ENCODE measurements around the gene FBXO31.
"Not testable (repeated sequence)": the region's sequence is repeated elsewhere in the genome, so short reads cannot be mapped to it uniquely, and the experiment has no call there.

FBXO31 gene

DNA sequence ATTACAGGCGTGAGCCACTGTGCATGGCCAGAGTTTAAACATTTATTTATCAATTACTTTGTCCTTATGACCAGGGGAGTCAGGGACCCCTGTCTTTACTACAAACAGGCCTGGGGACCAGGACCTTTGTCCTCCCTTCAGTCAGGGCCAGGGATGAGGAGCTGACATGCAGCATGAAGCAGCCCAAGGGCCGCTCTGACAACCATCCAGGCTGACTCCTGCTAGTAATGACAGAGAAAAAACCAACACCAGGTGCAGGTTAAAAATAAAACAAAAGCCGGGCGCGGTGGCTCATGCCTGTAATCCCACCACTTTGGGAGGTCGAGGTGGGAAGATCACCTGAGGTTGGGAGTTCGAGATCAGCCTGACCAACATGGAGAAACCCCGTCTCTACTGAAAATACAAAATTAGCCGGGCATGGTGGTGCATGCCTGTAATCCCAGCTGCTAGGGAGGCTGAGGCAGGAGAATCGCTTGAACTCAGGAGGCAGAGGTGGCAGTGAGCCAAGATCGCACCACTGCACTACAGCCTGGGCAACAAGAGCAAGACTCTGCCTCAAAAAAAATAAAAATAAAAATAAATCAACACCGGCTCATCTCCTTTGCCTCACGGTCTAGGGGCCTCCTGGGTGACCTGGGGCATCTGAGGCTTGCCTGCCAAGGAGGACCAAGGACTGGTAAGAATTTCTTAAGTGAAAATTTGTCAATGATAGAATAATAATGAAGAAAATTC lies 20.6 kb downstream of the FBXO31 start:
- not testable (repeated sequence) for DNase-seq (ENCODE audit: low read depth)

GRCh38 chr16:87361916-87362619 lies 21.5 kb downstream of the FBXO31 start:
- no peak for DNase-seq (ENCODE audit: low read depth)

DNA sequence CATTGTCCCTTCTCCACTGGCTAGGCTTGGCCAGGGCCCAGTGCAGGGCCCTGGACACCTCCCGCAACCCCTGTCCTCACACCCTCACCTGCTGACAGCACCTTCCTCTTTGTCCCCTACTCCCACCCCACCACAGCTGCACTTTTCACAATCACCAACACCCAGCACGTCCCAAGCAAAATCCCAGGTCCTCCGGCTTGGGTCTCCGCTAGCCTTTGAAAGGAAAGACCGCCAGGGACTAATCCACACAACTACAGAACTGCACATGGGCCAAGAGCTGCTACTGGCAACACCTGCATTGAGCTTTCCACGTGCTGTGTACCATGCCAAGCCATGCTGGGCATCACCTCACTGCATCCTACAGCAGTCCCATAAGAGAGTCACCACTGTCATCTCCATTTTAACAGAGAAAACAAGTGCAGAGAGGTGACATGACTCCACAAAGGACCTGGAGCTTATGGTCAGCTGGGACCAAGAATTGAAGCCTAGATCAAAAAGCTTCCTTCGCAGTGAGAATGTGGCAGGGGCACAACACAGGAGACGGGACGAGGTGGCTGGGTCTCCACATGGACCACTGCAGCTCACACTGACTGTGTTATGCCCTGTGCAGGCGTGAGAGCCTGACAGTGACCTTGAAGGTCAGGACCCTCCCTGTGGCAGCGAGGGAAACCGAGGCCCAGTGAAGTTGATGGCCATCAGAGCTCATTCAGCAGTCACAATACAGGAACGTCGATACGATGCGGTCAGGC lies 22.5 kb downstream of the FBXO31 start:
- no peak for DNase-seq (ENCODE audit: low read depth)

DNA sequence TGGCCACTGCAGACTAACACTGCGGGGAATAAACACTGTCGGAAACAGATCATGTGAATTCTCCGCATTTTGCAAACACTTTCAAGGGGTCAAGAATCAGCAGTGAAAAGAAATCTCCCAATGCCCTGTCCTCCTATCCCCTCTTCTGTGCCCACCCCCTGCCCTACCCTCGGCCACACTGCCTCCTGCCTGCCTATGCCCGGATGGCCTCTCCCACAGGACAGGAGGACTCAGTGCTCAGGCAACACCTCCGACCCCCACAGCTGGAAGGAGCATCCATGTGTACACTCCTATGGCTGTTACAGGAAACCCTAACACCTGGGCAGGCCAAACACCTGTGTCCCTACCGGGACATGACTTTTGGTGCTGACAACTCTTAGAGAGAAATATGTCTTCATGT lies 24.5 kb downstream of the FBXO31 start:
- DNase-seq (ENCODE audit: low read depth): no peak

DNA sequence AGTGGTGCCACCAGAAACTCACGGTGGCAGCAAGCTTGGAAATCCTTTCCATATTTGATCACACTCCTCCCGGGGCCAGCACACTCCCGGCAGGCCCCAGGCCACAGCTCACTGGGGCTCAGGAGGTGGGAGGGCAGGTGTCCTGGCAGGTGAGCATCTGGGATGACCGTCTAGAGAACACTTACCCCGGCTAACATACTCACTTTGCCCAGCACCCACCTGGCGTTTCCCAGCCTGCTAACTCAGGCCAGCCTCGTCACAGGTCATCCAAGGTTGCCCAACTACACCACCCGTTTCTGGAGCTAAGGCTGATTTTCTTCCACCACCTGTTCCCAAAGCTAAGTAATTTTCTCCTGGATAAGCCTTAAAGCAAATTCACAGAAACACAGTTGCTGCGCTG lies 24.9 kb downstream of the FBXO31 start:
- no peak for DNase-seq (ENCODE audit: low read depth)

- no peak for DNase-seq (ENCODE audit: low read depth)
These were observed 25.3 kb downstream of the FBXO31 start for GRCh38 chr16:87358250-87358649.

GRCh38 chr16:87356491-87356853 lies 27.1 kb downstream of the FBXO31 start:
- DNase-seq (ENCODE audit: low read depth): no peak

DNA sequence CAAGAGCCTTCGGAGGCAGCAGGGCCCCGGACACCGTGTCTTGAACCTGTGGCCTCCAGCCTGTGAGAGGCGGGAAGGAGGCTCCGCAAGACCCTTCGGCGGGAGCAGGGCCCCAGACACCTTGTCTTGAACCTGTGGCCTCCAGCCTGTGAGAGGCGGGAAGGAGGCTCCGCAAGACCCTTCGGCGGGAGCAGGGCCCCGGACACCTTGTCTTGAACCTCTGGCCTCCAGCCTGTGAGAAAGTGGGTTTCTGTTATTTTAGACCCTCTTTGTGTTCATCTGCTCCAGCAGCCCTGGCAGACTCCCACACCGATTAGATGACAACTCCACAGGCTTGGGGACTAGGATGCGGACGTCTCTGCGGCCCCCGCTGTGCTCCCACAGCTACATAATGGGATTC lies 30.0 kb downstream of the FBXO31 start:
- DNase-seq (ENCODE audit: low read depth): no peak

DNA sequence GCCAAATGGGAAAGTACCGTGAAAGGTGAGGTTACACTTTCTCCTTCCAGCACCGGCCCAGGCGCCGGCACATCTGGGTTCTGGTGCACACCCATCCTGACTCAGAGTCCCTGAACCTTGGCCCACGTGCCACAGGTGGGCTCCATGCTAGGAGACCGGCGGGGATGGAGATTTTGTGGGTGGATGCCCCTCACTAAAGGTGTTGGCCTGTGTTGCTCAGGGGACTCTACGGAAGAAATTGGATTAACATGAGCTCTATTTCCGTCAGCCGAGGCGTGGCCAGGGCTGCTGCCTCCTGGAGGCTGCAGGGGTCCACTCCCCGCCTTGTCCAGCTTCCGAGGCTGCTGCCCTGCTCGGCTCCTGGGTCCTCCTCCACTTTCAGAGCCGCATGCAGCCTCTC lies 30.8 kb downstream of the FBXO31 start:
- no peak for DNase-seq (ENCODE audit: low read depth)

DNA sequence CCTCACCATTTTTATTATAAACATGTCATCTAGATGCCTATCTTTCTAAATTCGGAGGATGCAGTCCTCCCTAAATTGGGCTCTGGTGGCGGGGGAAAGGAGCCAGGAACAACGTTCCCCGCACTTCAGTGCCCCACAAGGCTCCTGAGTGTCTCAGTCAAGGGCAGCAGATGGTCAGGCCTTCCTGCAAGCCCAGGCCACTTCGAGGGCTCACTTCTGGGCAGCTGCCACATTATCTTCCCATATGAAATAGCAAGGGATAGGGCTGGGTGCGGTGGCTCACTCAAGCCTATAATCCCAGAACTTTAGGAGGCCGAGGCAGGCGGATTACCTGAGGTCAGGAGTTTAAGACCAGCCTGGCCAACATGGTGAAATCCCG lies 32.3 kb downstream of the FBXO31 start:
- DNase-seq (ENCODE audit: low read depth): no peak

- no peak for DNase-seq (ENCODE audit: low read depth)
These were observed 32.8 kb downstream of the FBXO31 start for GRCh38 chr16:87350681-87351319.

DNA sequence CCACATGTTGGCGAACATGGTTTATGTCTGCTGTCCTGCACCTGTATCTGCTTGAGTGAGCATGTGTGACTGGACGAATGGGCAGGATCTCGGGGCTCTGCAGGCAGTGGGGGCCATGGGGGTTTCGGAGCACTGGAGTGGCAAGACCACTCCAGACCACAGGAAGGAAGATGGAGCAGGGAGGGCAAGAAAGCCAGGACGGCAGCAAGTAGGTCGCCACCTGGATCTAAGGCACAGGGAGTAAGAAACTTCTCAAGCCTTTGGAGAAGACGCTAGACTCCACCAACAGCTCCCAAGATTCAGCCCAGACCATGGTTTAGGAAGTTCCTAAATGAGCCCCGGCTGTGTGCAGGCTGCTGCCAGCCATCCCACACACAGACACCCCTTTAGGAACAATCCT lies 33.5 kb downstream of the FBXO31 start:
- DNase-seq (ENCODE audit: low read depth): no peak

GRCh38 chr16:87348616-87349157 lies 34.9 kb downstream of the FBXO31 start:
- no peak for DNase-seq (ENCODE audit: low read depth)

DNA sequence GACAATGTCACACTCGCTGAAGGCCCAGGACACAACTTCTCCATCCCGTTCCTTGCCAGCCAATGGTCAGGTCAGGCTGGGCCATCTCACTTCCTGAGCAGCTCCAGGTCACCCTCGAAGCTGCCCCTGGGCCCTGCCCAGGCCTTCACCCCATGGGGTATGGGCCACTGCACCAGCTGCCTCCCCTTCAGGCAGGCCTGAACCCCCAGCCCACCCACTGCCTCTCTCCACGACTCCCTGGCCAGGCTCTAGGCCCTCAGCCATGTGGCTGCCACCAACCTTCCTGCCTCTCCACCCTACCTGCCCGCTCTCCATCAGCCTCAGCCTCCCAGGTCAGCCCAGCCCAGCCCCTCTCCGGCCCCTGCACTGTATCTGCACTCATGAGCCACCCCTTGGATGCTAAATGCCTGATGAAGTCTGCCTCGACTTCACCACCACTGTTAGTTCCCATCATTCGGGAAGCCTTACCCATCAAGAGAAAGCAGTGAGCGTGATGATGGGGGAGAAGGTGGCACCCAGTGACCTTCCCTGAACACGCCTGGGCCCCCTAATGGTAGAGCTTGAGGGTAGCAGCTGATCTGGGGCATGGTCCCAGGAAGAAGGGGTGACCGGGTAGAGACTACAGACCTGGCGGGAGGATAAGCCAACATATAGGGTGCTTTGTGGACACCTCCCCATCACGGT lies 35.5 kb downstream of the FBXO31 start:
- no peak for DNase-seq (ENCODE audit: low read depth)

DNA sequence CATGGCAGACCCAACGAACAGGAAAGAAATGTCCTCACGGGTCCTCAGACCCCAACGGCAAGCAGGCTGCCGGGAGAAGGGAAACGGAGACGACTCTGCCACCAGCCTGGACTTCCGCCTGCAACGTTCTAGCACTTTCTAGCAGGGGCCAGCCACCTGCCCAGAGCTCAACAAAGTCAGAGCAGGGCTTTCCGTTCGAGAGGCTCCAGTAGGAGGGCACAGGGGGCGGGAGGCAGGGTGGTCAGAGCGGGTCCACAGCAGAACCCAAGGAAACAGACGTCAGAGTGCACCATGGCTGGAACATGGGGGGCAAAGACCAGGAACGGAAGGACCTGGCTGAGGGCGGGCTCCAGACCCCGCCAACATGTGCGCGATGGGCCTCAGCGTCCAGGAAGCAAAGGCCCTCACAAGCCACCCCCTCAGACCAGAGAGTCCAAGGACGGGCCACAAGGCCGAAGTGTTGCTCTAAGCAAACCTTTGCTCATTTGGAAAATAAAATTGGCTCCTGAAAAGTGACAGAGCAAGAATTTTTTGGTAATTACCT lies 37.0 kb downstream of the FBXO31 start:
- no peak for DNase-seq (ENCODE audit: low read depth)

GRCh38 chr16:87345726-87346424 lies 37.7 kb downstream of the FBXO31 start:
- no peak for DNase-seq (ENCODE audit: low read depth)

DNA sequence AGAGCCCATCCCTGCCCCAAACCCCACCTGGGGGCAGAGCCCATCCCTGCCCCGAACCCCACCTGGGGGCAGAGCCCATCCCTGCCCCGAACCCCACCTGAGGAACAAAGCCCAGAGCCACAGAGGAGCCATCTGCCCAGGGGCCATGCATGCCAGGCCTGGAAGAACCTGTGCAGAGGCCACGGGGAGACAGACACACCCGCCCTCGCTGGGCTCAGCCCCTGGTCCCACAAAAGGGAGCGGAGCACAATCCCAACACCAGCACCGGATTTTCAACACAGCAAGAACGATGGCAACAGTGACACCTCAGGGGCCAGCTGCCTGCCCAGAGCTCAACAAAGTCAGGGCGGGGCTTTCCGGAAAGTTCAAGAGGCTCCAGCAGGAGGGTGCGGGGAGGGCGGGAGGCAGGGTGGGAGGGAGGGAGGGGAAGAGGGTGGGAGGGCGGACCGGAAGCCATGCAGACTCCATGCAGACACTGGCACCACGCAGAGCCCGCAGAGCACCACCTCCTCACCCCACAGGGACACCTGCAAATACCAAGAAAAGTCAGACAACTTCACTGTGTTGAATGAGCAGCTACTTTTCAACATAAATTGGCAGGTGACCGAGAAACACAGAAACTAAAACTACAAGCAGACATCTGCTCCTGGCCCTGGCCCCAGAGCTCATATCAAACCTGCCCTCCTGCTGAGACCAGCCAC lies 38.5 kb downstream of the FBXO31 start:
- no peak for DNase-seq (ENCODE audit: low read depth)

DNA sequence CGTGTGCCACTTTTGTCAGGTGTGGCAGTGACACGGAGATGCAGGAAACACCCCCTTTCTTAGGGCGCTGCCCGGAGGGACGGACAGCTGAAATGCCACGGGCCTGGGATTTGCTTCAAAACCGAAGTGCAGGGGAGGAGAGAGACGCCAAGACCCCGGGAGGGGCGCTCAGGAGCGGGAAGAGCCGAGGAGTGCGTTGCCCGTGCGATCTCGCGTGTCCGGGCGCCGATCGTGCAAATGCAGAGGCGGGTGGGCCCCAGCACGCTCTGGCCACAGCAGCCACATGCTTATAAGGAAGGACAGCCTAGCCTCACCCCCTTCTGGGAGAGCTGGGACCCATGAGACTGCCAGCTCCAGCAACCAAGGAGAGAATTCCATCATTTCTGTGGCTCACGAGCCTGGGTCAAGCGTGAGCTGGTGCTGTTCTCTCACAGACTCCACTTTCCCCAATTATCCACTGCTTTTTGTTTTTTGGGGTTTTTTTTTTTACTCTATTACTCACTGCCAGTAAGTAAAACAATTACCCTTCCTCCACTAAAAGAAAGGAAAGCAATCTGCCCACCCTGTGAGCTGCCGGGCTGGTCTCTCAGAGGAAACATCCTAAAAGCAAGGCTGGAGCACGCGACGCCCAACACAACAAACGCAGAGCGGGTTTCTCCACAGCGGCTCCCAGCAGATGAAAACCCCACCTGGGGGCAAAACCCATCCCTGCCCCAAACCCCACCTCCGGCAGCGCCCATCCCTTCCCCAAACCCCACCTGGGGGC lies 39.2 kb downstream of the FBXO31 start:
- DNase-seq (ENCODE audit: low read depth): no peak

DNA sequence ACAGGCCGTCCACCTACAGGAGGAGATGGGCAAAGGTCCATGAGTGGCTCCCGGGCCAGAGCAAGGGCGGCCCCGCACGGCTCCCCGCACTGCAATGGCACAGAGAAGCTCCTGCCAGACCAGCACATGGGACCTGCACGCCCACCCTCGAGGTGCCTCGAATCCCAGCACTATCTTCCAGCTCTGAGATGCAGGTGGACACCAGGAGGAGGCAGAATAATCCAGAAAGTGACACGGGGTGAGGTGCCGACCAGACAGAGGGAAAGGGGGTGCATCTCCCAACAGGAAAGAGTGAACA lies 39.9 kb downstream of the FBXO31 start:
- DNase-seq (ENCODE audit: low read depth): no peak
